Measurements from ENCODE around the gene CCDC9B.

CCDC9B gene

DNA sequence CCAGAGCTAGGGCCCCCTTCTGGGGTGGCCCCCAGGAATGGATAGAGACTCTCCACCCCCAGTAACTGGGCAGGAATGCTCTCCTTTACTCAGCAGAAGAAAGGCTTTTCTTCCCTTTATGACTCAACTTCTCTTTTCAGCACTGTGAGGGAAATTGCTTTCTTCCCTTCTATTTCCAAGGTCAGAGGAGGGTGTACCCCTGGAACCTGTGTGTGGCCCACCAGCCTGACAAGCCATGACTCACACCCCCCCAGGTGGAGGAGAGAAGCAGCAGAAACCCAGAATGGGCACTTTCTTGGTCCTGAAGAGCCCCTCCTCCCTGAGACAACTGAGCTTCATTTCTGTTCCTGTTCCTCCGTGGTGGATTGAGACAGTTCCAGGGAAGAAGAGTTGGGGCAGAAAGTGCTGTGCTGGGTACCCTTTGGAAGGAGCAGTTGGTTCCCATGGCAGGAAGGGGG lies 55.2 kb downstream of the CCDC9B start:
- DNase-seq = no peak

DNA sequence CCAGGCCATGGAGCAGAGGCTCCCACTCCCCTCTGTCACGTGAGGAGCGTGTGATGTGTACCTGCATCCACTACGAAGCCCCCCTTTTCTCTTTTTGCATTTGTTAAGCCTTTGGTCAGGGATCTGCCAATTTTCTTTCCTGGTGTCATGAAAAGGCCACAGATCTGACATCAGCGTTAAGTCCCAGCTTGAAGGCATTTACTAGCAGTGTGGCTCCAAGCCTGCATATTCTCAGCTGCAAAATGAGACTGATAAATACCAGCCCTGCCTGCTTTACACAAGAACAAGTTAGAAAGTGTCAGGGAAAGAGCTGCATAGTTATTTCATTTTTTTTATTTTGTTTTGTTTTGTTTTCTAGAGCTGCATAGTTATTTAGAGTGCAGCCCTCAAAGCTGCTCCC lies 55.6 kb downstream of the CCDC9B start:
- DNase-seq = no peak

DNA sequence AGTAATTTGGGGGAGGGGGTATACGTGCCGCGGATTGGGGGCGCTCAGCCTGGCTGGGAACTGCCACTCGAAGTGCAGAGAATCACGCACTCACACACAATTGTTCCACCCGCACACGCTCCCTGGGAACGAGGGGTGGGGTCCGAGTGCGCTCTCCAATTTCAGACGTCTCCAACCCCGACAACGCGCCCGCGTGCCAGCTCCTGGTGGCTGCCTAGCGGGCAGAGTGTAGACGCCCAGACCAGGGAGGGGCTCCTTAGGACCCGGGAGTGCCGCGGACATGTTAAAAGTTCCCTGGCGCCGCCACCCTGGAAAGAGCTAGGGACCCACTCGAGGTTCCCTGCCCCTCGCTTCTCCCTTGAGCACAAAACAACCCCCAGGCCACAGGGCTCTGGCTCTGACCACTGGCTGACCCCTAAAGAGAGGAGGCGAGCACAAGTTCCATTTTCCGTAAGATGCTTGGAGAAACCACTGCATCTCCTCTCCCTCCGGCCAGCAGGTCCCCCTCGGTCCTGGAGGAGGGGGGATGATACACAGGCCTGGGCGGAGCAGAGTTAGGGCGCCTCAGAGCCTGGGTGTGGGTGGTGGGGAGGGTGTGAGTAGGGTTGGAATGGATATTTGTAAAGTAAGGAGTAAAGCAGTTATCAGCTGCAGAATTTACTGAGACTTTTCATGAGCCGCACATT lies 57.0 kb downstream of the CCDC9B start:
- no peak for DNase-seq

DNA sequence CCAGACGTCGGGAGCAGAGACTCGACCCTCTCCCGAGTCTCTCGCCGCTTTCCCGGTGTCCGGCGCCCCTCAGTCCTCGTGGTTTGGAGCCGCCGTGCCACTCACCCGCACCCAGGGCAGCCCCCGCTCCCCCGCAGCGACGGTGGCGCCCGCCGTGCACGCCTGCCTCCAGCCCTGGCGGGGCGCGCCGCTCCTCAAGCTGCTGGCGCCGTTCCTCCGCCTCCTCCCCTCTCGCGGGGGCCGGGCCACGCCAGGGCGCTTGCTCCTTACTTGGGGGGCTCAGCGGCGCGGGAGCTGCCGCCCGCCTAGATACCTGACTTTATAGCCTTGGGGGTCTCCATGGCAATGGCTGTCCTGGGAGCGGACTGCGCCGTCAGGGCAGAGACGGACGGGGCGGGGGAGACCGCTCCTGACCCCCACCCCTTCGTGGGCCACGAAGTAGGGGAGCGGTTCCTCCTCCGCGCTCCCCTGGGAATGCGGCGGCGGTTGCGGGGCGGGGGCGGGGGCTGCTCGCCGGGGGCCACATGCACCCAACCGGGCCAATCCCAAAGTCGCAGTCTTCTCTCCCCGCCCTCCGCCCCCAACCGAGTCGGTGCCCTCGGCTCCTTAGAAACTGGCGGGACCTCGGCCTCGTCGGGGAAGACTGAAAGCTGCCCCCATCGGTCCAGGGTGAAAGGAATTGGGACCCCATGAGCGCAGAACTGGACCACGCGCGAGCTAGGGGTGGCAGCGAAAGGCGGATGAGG lies 57.7 kb downstream of the CCDC9B start, which contains the start of gene ANKRD63:
ANKRD63 (minus strand) TSS at position 196 of the 746 bp plus-strand sequence. CDS start 478 bp downstream, outside the sequence.
- DNase-seq = no peak

DNA sequence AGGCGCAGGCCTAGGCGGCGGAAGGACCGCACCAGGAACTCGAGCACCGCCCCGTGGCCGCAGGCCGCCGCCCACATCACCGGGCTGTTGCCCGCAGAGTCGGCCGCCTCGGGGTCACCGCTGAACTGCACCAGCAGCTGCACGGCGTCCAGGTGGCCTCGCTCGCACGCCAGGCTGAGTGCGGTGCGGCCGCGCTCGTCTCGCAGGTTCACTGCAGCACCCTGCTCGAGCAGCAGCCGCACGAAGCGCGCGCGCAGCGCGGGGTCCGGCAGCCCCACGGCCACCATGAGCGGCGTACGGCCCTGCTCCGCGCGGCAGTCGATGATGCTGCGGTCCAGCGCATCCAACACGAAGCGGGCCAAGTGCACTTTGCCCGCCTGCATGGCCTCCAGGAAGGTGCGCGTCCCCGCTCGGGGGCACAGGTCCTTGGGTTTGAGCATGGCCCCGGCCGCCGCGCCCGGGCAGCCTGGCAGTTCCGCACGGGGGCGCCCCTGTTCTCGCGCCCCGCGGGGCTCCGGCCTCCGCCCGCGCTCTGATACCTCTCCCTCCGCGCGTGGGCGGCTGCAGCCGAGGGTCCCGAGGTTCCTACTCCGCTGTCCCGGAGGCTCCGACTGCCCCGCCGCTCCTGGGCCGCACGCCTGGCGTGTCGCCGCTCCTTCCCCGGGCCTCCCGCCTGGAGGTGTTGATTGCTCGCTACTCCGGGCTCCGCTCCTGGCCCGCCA lies 58.4 kb downstream of the CCDC9B start:
- DNase-seq = no peak

DNA sequence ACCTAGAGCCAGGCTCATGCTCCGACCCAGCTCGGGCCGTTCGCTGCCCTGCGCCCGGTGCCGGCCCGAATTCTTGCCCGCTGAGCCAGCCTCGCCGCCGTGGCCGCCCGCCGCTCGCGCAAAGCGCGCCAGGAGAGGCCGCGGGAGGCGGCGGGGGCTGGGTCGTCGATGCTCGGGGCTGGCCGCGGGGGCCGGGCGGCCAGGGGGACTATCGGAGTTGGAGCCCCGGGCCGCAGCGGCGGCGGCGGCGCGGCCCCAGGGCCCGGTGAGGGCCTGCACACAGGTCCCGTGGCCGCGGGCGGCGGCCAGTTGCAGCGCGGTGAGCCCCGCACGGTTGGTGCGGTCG lies 59.0 kb downstream of the CCDC9B start:
- DNase-seq = no peak

All from NCI-H446 treated with DMSO at 0.1 percent for 48 hours (cell line).